ENCODE results near the gene RAB35. TPM values are rescaled to one million over a fixed set of nuclear protein-coding genes. Genes with fewer than 3 reads are reported as not detected.

RAB35 gene
- total RNA-seq, 1 experiment from 2014 or later: 57.1 TPM

GRCh38 chr12:120140603-120141002 lies 24.1 kb upstream of the RAB35 start (continued):
- no peak for TF ChIP-seq ELF1 (IDR thresholded peaks at IDR 0.05; ENCODE audit: borderline replicate concordance, low read depth)
- no peak for TF ChIP-seq POLR2A (IDR thresholded peaks at IDR 0.05; ENCODE audit: borderline replicate concordance, extremely low read depth, insufficient read depth, insufficient read length)
- no peak for TF ChIP-seq ATF3 (IDR thresholded peaks at IDR 0.05)
- no peak for TF ChIP-seq ZBTB33 (IDR thresholded peaks at IDR 0.05; ENCODE audit: extremely low read depth, insufficient replicate concordance, low read length)
- TF ChIP-seq ZFX (IDR thresholded peaks at IDR 0.05): no peak
- no peak for TF ChIP-seq EGR1 (IDR thresholded peaks at IDR 0.05; ENCODE audit: low read depth)
- TF ChIP-seq MAX (IDR thresholded peaks at IDR 0.05): no peak
- TF ChIP-seq RAD21 (IDR thresholded peaks at IDR 0.05; ENCODE audit: low read depth): no peak
- no peak for TF ChIP-seq JUND (IDR thresholded peaks at IDR 0.05)

GRCh38 chr12:120139958-120140357 lies 23.4 kb upstream of the RAB35 start:
- ATAC-seq (no peak), DNase-seq (ENCODE audit: low read depth, low spot score) (no peak)
- peaks cover 4% of the 10 kb centered on the region; the same call in 1 of the 2 replicates for H3K79me2 ChIP-seq (ENCODE audit: insufficient read depth, low read length)
- H3K9me3 ChIP-seq (ENCODE audit: control insufficient read depth in 1 of 2, insufficient read depth in 1 of 2, low read depth in 1 of 2, low read length in 2 of 2): no peaks in the 10 kb centered on the region
- no peak overlapping the region for H3K4me3 ChIP-seq (replicated peaks in 1 of 2; ENCODE audit: low read depth in 1 of 2, low read length in 2 of 2)
- no peak overlapping the region for H2AFZ ChIP-seq (ENCODE audit: low read depth, low read length, poor library complexity, severe bottlenecking)
- no peaks in the 10 kb centered on the region for H3K27me3 ChIP-seq (ENCODE audit: insufficient read depth, low read length)
- no TSS peak for BruUV-seq (replicated peaks)
- ChIA-PET RAD21 (ENCODE audit: low non-redundant PET in 1 of 2, low total read pairs in 2 of 2, uncharacterized antibody in 2 of 2, unreplicated experiment in 2 of 2) (no interaction called here), CTCF (interaction anchor here (0.6 kb wide), 1 partner anchor 15 kb away, joined by 3 read pairs; no protein-coding TSS in a partner anchor), POLR2A (no interaction called here)
- H3K9ac ChIP-seq (ENCODE audit: low read length): no peak overlapping the region
- H3K9me2 ChIP-seq (ENCODE audit: insufficient read depth): no peaks in the 10 kb centered on the region
- intact Hi-C loops (cut with micrococcal nuclease): loop anchor here (5.0 kb wide), 1 partner anchor 32 kb away; no protein-coding TSS in a partner anchor
- no peaks in the 10 kb centered on the region for H4K20me1 ChIP-seq (ENCODE audit: insufficient read depth)
- no peak overlapping the region for H3K27ac ChIP-seq (ENCODE audit: low read depth, low read length)
- peaks cover 63 to 77% of the 10 kb centered on the region in 2 experiments for H3K36me3 ChIP-seq (ENCODE audit: control insufficient read depth in 1 of 2, insufficient read depth in 2 of 2, low read length in 2 of 2)
- no peak overlapping the region for H3K4me2 ChIP-seq (ENCODE audit: low read length)
- H3K4me1 ChIP-seq (ENCODE audit: control insufficient read depth in 1 of 2, insufficient read depth in 2 of 2, low read length in 2 of 2): no peaks in the 10 kb centered on the region
- TF ChIP-seq POLR2AphosphoS5 (IDR thresholded peaks at IDR 0.05; ENCODE audit: low read depth, low read length) (no peak), FOSL1 (IDR thresholded peaks at IDR 0.05; ENCODE audit: low read depth) (no peak), YY1 (IDR thresholded peaks at IDR 0.05; ENCODE audit: extremely low read depth, insufficient replicate concordance, low read depth, low read length) (no peak), POLR2A (IDR thresholded peaks at IDR 0.05; ENCODE audit: borderline replicate concordance, extremely low read depth, insufficient read depth, insufficient read length) (no peak), JUND (IDR thresholded peaks at IDR 0.05) (no peak), EZH2phosphoT487 (IDR thresholded peaks at IDR 0.05; ENCODE audit: borderline replicate concordance) (no peak), REST (IDR thresholded peaks at IDR 0.05; ENCODE audit: low read depth) (no peak), EZH2 (IDR thresholded peaks at IDR 0.05) (no peak), ZFX (IDR thresholded peaks at IDR 0.05) (no peak), MAX (IDR thresholded peaks at IDR 0.05) (no peak), ZBTB33 (IDR thresholded peaks at IDR 0.05; ENCODE audit: extremely low read depth, insufficient replicate concordance, low read length) (no peak), SIN3A (IDR thresholded peaks at IDR 0.05; ENCODE audit: low read depth) (no peak)
